GM21723 (cell line): ENCODE results near the gene STXBP2.

Experiments used
- ATAC-seq: cut with Tn5 transposase; IDR thresholded peaks from one replicate; pipeline ENCODE4 v1.9.1; 2021; ENCODE audit warnings: mild to moderate bottlenecking, moderate library complexity; ENCODE audit not compliant: unreplicated experiment

The STXBP2 gene

DNA sequence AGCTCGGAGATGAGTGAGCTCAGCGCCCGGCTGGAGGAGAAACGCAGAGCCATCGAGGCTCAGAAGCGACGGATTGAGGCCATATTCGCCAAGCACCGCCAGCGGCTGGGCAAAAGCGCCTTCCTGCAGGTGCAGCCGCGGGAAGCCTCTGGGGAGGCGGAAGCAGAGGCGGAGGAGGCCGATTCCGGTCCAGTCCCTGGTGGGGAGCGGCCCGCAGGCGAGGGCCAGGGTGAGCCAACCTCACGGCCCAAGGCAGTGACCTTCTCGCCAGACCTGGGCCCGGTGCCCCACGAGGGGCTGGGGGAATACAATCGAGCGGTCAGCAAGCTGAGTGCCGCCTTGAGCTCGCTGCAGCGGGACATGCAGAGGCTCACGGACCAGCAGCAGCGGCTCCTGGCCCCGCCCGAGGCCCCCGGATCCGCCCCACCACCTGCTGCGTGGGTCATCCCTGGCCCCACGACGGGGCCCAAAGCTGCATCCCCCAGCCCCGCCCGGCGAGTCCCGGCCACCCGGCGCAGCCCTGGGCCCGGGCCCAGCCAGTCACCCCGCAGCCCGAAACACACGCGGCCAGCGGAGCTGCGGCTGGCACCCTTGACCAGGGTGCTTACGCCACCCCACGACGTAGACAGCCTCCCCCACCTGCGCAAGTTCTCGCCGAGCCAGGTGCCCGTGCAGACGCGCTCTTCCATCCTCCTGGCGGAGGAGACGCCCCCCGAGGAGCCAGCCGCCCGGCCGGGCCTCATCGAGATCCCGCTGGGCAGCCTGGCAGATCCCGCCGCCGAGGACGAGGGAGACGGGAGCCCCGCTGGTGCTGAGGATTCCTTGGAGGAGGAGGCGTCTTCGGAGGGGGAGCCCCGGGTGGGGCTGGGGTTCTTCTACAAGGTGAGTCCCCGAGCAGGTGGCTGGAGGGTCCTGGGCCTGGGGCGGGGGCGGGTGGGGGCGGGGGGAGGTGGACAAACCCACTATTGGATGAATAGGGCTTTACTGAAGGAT, 24.3 kb upstream of the STXBP2 start:
- ATAC-seq: no peak

- ATAC-seq: no peak
Observed at GRCh38 chr19:7614859-7615741, 21.8 kb upstream of the STXBP2 start.

- no peak for ATAC-seq
Observed at GRCh38 chr19:7617172-7617571, 19.7 kb upstream of the STXBP2 start.

GRCh38 chr19:7617735-7618134, 19.2 kb upstream of the STXBP2 start:
- ATAC-seq: no peak

DNA sequence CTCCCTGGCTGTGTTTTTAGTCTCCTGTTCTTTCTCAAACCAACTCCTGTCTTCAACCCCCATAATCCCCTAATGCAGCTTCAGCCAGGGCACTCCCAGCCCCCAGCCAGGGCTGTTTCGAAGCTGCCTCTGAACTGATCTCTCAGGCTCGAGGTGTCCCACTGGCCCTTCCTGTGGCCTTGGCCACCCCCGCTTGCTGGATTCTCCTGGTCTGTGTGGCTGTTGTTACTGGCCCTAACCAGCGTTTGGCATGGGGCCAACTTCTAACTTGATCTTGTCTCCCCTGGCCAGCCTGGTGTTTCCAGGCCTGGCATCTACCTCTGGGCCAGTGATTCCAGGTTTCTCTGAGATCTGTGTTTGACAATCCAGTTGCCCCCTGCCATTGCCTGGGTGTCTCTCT, 18.6 kb upstream of the STXBP2 start:
- ATAC-seq: no peak

GRCh38 chr19:7618771-7619510, 18.0 kb upstream of the STXBP2 start:
- no peak for ATAC-seq

GRCh38 chr19:7619671-7620441, 17.1 kb upstream of the STXBP2 start:
- ATAC-seq: no peak

DNA sequence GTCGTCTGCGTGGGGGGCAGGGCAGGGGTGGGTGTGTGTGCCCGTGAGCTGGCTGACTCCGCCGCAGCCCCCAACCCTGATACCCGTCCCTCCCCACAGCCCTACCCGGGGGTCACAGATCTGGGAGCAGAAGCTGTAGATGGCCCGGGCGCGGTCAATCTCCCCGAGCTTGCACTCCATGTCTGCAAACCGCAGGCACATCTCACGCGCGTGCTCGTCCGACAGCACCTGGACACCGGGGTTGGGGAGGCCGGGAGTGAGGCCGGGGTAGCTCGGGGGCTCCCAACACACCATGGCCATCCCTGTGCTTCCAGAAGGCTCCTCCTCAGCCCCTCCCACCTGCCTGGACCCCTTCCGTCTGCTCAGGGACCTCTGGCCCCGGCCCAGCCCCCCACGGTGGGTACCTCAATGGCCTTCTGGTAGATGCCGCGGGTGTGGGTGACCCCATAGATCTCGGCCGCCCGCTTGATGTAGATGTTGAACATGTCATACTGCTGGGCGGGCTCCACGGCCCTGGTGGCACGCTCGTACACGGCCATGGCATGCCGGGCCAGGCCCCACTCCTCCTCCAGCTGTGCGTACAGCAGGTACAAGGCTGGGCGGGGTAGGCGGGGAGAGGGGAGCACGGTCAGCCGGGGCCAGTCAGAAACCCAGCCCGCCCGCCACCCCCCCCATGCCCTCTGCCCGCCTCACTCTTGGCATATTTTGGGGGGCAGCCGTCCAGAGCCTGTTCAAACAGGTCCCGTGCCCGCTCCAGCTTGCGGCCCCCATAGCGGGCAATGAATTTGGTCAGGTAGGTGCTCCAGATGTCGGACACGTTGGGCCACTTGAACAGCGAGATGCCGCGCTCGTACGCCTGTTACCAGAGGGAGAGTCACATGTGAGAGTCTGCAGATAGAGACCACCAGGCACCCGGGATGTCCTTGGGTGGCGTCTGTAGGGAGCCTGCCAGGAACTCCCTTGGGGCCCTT, 16.2 kb upstream of the STXBP2 start:
- ATAC-seq: no peak

DNA sequence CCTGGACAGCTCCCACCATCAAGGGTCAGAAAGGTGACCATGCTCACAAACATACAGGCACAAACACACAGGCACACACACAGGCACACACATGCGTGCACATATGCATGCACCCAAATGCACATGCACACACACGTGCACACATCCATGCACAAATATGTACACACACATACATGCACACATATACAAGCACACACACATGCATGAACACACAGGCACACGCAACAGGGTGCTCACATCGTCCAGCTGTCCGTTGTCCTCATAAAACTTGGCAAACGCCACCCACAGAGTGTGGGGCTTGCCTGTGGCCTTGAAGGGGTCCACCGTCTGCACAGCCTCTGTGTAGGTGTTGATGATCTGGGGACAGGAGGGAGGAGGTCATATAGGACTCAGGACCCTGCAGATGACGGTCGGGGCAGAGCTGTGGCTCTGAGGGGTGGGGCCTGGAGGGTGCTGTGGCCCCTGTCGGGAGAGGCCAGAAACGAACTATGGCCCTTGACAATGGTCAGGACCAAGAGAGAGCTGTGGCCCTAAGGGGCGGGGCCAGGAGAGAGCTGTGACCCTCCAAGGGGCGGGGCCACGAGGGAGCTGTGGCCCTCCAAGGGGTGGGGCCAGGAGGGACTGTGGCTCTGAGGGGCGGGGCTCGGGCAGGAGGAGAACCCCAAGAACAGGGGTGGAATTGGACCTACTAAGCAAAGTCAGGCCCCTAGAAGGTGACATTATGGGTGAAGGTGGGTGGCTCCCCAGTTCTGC, 13.8 kb upstream of the STXBP2 start:
- ATAC-seq: no peak

GRCh38 chr19:7623725-7624603, 12.9 kb upstream of the STXBP2 start:
- no peak for ATAC-seq

- ATAC-seq: no peak
Observed at GRCh38 chr19:7624810-7625209, 12.1 kb upstream of the STXBP2 start.

DNA sequence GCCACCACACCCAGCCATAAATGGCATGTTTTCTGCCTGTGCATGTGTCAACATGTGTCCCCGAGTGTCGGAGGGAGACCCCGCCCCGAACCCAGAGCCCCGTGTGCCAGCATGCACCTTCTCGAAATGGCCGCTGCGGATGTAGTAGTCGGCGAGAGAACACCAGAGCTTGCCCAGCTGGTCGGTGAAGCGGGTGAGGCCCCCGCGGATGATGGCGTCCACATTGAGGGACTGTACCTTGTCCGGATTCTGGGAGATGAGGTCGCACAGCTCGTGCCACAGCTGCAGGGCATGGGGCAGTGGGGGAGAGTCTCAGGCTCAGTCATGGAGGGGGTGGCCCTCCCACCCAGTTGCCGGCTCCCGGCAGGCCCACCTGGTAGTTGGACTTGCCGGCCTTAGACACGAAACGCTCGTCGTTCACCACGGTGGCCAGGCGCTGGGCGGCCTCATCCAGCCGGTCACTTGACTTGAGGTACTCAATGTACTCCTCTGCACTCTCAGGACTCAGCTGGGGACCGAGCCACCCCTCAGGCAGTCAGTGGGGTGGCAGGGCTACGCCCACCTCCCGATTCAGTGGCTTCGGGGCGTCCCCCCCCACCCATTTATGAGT, 11.0 kb upstream of the STXBP2 start:
- no peak for ATAC-seq

DNA sequence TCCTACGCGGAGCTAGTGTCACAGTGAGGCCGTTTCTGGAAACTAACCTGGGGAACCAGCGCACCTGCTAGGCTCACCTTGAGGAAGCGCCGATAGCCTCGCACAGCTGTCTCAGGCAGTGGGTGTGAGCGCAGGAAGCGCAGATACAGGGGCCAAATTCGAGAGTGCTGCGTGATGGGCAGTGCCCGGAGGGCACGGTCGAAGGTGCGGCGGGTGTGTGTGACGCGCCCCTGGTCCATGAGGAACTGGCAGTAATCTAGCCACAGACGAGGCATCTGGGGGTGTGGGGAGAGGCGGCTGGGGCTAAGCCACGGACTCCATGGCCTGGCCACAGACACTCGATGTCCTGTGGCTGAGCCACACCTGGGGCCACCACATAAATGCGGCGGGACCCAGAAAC, 9.7 kb upstream of the STXBP2 start:
- ATAC-seq: no peak

- ATAC-seq: no peak
Observed at GRCh38 chr19:7628589-7629311, 8.2 kb upstream of the STXBP2 start.

DNA sequence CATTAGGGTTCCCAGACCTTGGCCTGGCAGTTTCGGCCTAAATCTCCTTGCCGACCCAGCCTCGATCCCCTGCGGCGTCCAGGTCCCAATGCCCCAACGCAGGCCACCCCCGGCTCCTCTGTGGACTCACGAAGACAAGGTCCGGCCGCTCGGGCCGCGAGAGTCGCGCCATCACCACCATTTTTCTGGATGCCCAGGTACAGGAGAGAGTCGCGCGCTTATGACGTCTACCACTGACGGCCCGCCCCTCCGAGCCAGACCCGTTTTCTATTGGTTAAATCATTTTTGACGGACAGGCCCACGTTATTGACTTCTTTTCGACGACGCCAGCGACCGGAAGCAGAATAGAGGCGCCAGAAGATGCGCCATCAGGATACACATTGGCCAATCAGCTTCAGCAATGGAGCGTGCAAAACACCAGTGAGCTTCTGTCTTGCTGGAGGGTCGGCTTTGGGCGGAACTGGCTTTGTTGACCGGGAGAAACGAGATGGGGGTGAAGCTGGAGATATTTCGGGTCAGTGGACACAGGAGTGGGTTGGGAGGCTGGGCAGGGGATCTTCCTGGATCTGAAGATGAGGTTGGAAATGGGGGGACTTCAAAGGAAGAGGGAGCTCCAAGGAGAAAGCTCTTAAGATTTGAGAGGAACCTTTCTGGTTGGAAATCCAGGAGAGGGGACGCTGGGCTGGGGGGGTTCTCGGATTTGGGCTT, 7.4 kb upstream of the STXBP2 start, which contains the start of the genes PET100 and XAB2:
PET100 (plus strand) TSS at position 447 of the 708 bp plus-strand sequence; CDS start at position 488, 41 bp downstream.
XAB2 (minus strand) TSS at position 199 of the 708 bp plus-strand sequence; CDS start at position 181, 18 bp downstream.
- ATAC-seq: peak; percentile 80
